GM12878 (cell line): ENCODE data around the gene SMIM21. TPM values are rescaled to one million over a fixed set of nuclear protein-coding genes. Genes with fewer than 3 reads are reported as not detected.
A peak's percentile ranks its signal among the peaks of the same experiment; 100 is the strongest.

Experiments used
- ATAC-seq: fragments of 200-7000 bp; cut with Tn5 transposase; 3 replicates; pipeline ENCODE4 v1.9.1; 2020; ENCODE audit warnings: mild to moderate bottlenecking, moderate library complexity
- BruUV-seq: library from RNA; stranded (reverse); fragments of 400-500 nt; replicated peaks from 2 replicates; lab custom pipeline; 2021; lab: Mats Ljungman, UMichigan
- CTCF ChIA-PET: fragments of 300-600 bp; sonication (Branson Sonifier 250); formaldehyde crosslinking; extraction: SDS; loops from one replicate; lab custom pipeline; 2021; ENCODE audit warnings: inconsistent platforms; lab: Yijun Ruan, JAX
- POLR2A ChIA-PET: fragments of 350-600 bp; formaldehyde crosslinking; extraction: SDS; loops from one replicate; lab custom pipeline; 2021; ENCODE audit warnings: inconsistent platforms; lab: Charles Lee
- RAD21 ChIA-PET: fragments of 300-600 bp; sonication (Branson Sonifier 250); formaldehyde crosslinking; loops from one replicate; lab custom pipeline; 2023; ENCODE audit warnings: antibody characterized with exemption; ENCODE audit not compliant: unreplicated experiment; lab: Charles Lee
- SMC1A ChIA-PET: fragments of 300-600 bp; sonication (Branson Sonifier 250); formaldehyde crosslinking; loops from one replicate; lab custom pipeline; 2023; ENCODE audit not compliant: unreplicated experiment, uncharacterized antibody; lab: Charles Lee
- DNase-seq: peaks from one replicate; pipeline ENCODE4 v3.0.0-alpha.2; 2011; ENCODE audit warnings: low read depth, low spot score
- FAIRE-seq: peaks from 3 replicates; lab custom pipeline; 2011; peaks lifted over from hg19 to GRCh38; lab: Jason Lieb, UNC
- H2AFZ ChIP-seq: 2 replicates; pipeline ENCODE4 v1.6.0; 2011; ENCODE audit warnings: low read depth, low read length, control low read depth; ENCODE audit not compliant: control insufficient read depth
- H3K27ac ChIP-seq: 2 replicates; pipeline ENCODE4 v1.5.1; 2011; ENCODE audit warnings: control low read depth; ENCODE audit not compliant: control insufficient read depth, insufficient read depth
- H3K27me3 ChIP-seq, 2 experiments: replicated peaks in 1 of 2; 2 replicates each; pipeline versions ENCODE4 v1.6.0 to v1.6.1; 2011; ENCODE audit warnings: low read length in 1 of 2; ENCODE audit not compliant: control insufficient read depth in 2 of 2, insufficient read depth in 2 of 2
- H3K36me3 ChIP-seq, 2 experiments: 2 replicates each; pipeline ENCODE4 v1.5.1; 2011; ENCODE audit warnings: low read length in 1 of 2; ENCODE audit not compliant: control insufficient read depth in 2 of 2, insufficient read depth in 2 of 2
- H3K4me1 ChIP-seq: 2 replicates; pipeline ENCODE4 v1.6.1; 2011; ENCODE audit warnings: mild to moderate bottlenecking, low read length, moderate library complexity, mixed read lengths; ENCODE audit not compliant: control insufficient read depth, insufficient read depth
- H3K4me2 ChIP-seq: 2 replicates; pipeline ENCODE4 v1.6.0; 2011; ENCODE audit warnings: control low read depth; ENCODE audit not compliant: control insufficient read depth, insufficient read depth
- H3K4me3 ChIP-seq: fragments of 200-600 bp; sonication (generic); 2 replicates; pipeline ENCODE4 v1.5.1; 2016
- H3K79me2 ChIP-seq: 2 replicates; pipeline ENCODE4 v1.6.0; 2011; ENCODE audit warnings: low read length; ENCODE audit not compliant: control insufficient read depth, insufficient read depth
- H3K9ac ChIP-seq: 2 replicates; pipeline ENCODE4 v1.8.0; 2011; ENCODE audit warnings: low read length, control low read depth, mixed read lengths; ENCODE audit not compliant: control insufficient read depth, insufficient read depth
- H3K9me3 ChIP-seq: replicated peaks from 3 replicates; pipeline ENCODE4 v1.5.1; 2011; ENCODE audit warnings: mild to moderate bottlenecking, low read length; ENCODE audit not compliant: control insufficient read depth, insufficient read depth
- H4K20me1 ChIP-seq: 2 replicates; pipeline ENCODE4 v1.6.0; 2011; ENCODE audit not compliant: control insufficient read depth, insufficient read depth
- CBX5 ChIP-seq: sonication (generic); IDR thresholded peaks from 2 replicates; pipeline ENCODE4 v1.6.1; 2016; ENCODE audit warnings: low read depth, moderate library complexity, mild to moderate bottlenecking, inconsistent platforms
- CHD2 ChIP-seq: IDR thresholded peaks from 2 replicates; pipeline ENCODE4 v1.6.1; 2011; ENCODE audit warnings: low read depth, low read length, improper control_type of control experiment, borderline replicate concordance
- ESRRA ChIP-seq: IDR thresholded peaks from 2 replicates; pipeline ENCODE4 v1.6.1; 2012; ENCODE audit warnings: mild to moderate bottlenecking, low read length, improper control_type of control experiment
- HSF1 ChIP-seq: fragments of 150-350 bp; IDR thresholded peaks from 2 replicates; pipeline ENCODE4 v1.6.1; 2014; ENCODE audit warnings: mild to moderate bottlenecking, low read depth, low read length
- KDM1A ChIP-seq: fragments of 200-600 bp; sonication (generic); IDR thresholded peaks from 2 replicates; pipeline ENCODE4 v1.6.1; 2016; ENCODE audit warnings: borderline replicate concordance
- NR2C2 ChIP-seq: IDR thresholded peaks from 2 replicates; pipeline ENCODE4 v1.6.1; 2011; ENCODE audit warnings: borderline replicate concordance, low read depth; ENCODE audit not compliant: control insufficient read depth, insufficient read length
- RFX5 ChIP-seq: IDR thresholded peaks from 2 replicates; pipeline ENCODE4 v1.6.1; 2011; ENCODE audit warnings: low read depth, low read length, improper control_type of control experiment
- SUZ12 ChIP-seq: fragments of 200-600 bp; sonication (generic); IDR thresholded peaks from one replicate; pipeline ENCODE4 v1.6.1; 2018; ENCODE audit warnings: antibody characterized with exemption, mild to moderate bottlenecking; ENCODE audit not compliant: unreplicated experiment
- ZBTB11 ChIP-seq: fragments of 450-650 bp; formaldehyde crosslinking; IDR thresholded peaks from 2 replicates; pipeline ENCODE4 v1.5.0; 2022; ENCODE audit warnings: mild to moderate bottlenecking, missing genetic modification characterization
- ZNF207 ChIP-seq: fragments of 450-650 bp; IDR thresholded peaks from 2 replicates; pipeline ENCODE4 v1.6.1; 2014; ENCODE audit warnings: antibody characterized with exemption, mild to moderate bottlenecking, borderline replicate concordance
- WGBS: methylation state at CpG from one replicate; pipeline ENCODE4 v1.1.6; 2016; ENCODE audit warnings: low lambda C conversion rate; ENCODE audit not compliant: insufficient replicate concordance, insufficient coverage; ENCODE audit errors: missing lambda C conversion rate; 5-methylcytosine and 5-hydroxymethylcytosine counted together
- in situ Hi-C: fragments of 300-500 bp; cut with MboI; formaldehyde crosslinking; loops from 9 replicates; pipeline ENCODE4 v1.14.3; 2018; ENCODE audit warnings: mixed read lengths
- intact Hi-C: fragments of 100-400 bp; cut with micrococcal nuclease; formaldehyde crosslinking; loops from one replicate; pipeline ENCODE4 v1.14.2; 2022; ENCODE audit not compliant: unreplicated experiment
- polyA plus RNA-seq, 11 experiments: library from polyadenylated mRNA; depleted of rRNA in 4 of 11; unstranded in 6 of 11; stranded (reverse) in 5 of 11; fragments of >200 nt; fragmentation: Nextera tagmentation in 4 of 11; fragmentation: Illumina TruSeq in 1 of 11; extraction: Ambion mirVana in 4 of 11; extraction: Trizol in 1 of 11; gene quantifications; 1 replicate in 1 of 11; 2 replicates in 10 of 11; pipeline versions ENCODE4 v1.2.1 to v1.2.3, GENCODE V29; 2011 to 2016; ENCODE audit warnings: inconsistent platforms in 2 of 11, missing spikeins in 2 of 11, low read depth in 1 of 11
- total RNA-seq, 4 experiments: library from RNA; depleted of rRNA in 3 of 4; stranded (reverse); fragments of >200 nt in 3 of 4; fragmentation: Illumina TruSeq in 1 of 4; extraction: Trizol in 1 of 4; gene quantifications; 2 replicates each; pipeline versions ENCODE4 v1.2.1 to v1.2.3, GENCODE V29; 2013 to 2021

Gene SMIM21
- total and polyA plus RNA-seq, 10 of the 15 experiments (the other 5 are each of a cell fraction or from before 2014, with no cell fraction given) = not detected

- ChIA-PET CTCF (no interaction called here), SMC1A (no interaction called here), RAD21 (no interaction called here), POLR2A (no interaction called here)
- no peaks in the 10 kb centered on the region for H3K36me3 ChIP-seq
- H3K4me3 ChIP-seq = no peak overlapping the region
- no TSS peak for BruUV-seq
- no peak for TF ChIP-seq ZNF207
- TF ChIP-seq SUZ12 = peak; percentile 66
- H3K27me3 ChIP-seq = peaks cover 2 to 16% of the 10 kb centered on the region in 2 experiments; a peak in 3 of 4 replicates
- no peak for FAIRE-seq
- intact Hi-C loops (no loop called here), in situ Hi-C loops (no loop called here)
- DNase-seq = no peak
- H2AFZ ChIP-seq = no peak overlapping the region
- H3K9me3 ChIP-seq = no peaks in the 10 kb centered on the region; the same call in 2 of the 3 replicates
- H3K4me2 ChIP-seq = no peak overlapping the region
- no peak for ATAC-seq
- 63% methylated on average over 35 of the region's 84 CpGs for WGBS
- H3K27ac ChIP-seq = no peak overlapping the region
- no peaks in the 10 kb centered on the region for H4K20me1 ChIP-seq
- no peak overlapping the region for H3K9ac ChIP-seq
- H3K79me2 ChIP-seq = no peaks in the 10 kb centered on the region
- no peaks in the 10 kb centered on the region for H3K4me1 ChIP-seq
Measured at GRCh38 chr18:75455249-75456198, 28.0 kb upstream of the SMIM21 start.

GRCh38 chr18:75454022-75454795 is 26.7 kb upstream of the SMIM21 start:
- SMC1A ChIA-PET = no interaction called here
- DNase-seq (no peak), FAIRE-seq (no peak), ATAC-seq (no peak)
- Histone ChIP-seq H3K36me3 (no peaks in the 10 kb centered on the region), H2AFZ (no peak overlapping the region), H3K9me3 (no peaks in the 10 kb centered on the region; the same call in 2 of the 3 replicates), H3K9ac (no peak overlapping the region), H3K79me2 (no peaks in the 10 kb centered on the region), H3K4me2 (no peak overlapping the region), H3K4me1 (no peaks in the 10 kb centered on the region), H3K27ac (no peak overlapping the region), H3K27me3 (peaks cover 2 to 16% of the 10 kb centered on the region in 2 experiments; a peak in 3 of 4 replicates), H4K20me1 (no peaks in the 10 kb centered on the region), H3K4me3 (no peak overlapping the region)
- intact Hi-C loops = no loop called here
- 65% methylated on average over 14 of the region's 14 CpGs for WGBS
- POLR2A ChIA-PET = no interaction called here
- in situ Hi-C loops = no loop called here
- RAD21 ChIA-PET = no interaction called here
- no TSS peak for BruUV-seq
- CTCF ChIA-PET = no interaction called here
- TF ChIP-seq KDM1A = no peak
- no peak for TF ChIP-seq CBX5
- TF ChIP-seq CHD2 = no peak
- TF ChIP-seq HSF1 = no peak
- no peak for TF ChIP-seq ESRRA
- no peak for TF ChIP-seq ZBTB11 (CRISPR knock-in tag)
- no peak for TF ChIP-seq RFX5
- TF ChIP-seq NR2C2 = no peak
